Measurements from ENCODE around the gene EDN2. TPM values are rescaled to one million over a fixed set of nuclear protein-coding genes. Genes with fewer than 3 reads are reported as not detected.

Gene EDN2
- total RNA-seq, 1 experiment from 2014 or later: 0.55 TPM

DNA sequence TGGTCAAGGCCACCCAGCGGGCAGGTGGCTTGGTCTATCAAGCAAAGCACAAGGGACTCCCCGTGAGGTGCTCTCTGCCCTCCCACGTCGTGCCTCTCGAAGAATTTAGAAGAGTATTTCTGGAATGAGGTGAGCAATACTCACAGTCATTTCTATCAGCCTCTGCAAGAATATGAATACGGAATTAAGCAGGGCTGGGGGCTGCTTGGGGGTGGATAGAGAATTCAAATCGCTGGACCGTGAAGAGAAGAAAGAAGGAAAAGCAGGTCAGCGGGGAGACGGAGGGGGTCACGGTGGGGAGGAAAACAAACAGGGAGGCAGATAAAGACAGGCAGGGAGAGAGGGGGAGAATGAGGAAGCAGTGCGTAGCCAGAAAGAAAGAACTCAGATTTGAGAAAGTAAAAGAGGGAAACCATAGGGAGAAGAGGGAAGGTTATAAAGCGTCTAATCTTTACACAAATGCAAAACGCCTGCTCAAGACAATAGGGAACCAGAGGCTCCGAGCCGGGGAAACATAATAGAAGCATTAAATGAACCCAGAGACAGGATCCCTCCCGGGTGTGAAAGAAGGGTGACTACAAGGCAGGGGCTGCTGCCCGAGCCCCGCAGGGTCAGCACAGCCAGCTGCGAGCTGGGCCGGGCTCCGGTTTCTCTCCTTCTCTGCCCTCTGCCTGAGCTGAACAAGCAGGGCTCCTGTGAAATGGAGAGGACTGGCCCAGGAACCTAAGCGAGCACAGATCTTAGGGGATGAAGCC, 2.1 kb upstream of the EDN2 start:
- no peaks in the 10 kb centered on the region; the same call in 1 of the 2 replicates for H3K27me3 ChIP-seq (ENCODE audit: control insufficient read depth, insufficient read depth, low read length)
- no peak overlapping the region for H3K4me3 ChIP-seq (ENCODE audit: insufficient read depth, low read depth, low read length)
- DNase-seq: peak; percentile 84
- H3K36me3 ChIP-seq (replicated peaks; ENCODE audit: control insufficient read depth, insufficient read depth, low read length): no peaks in the 10 kb centered on the region

DNA sequence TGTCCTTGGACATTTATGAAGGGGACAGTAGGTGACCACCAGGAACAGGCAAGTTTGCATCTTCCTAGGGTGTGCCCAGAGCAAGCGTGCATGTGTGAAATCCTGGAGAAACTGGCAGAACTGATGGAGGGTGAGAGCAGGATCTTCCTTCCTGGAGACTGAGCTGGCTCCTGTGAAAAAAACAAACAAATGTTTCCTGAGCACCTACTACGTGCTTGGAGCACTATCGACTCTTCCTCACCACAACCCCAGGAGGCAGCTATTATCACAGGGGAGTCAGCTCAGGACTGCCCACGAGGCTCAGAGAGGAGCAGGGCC, 1.5 kb upstream of the EDN2 start:
- no peaks in the 10 kb centered on the region for H3K36me3 ChIP-seq (replicated peaks; ENCODE audit: control insufficient read depth, insufficient read depth, low read length)
- DNase-seq: no peak
- no peaks in the 10 kb centered on the region; the same call in 1 of the 2 replicates for H3K27me3 ChIP-seq (ENCODE audit: control insufficient read depth, insufficient read depth, low read length)
- H3K4me3 ChIP-seq (ENCODE audit: insufficient read depth, low read depth, low read length): no peak overlapping the region

DNA sequence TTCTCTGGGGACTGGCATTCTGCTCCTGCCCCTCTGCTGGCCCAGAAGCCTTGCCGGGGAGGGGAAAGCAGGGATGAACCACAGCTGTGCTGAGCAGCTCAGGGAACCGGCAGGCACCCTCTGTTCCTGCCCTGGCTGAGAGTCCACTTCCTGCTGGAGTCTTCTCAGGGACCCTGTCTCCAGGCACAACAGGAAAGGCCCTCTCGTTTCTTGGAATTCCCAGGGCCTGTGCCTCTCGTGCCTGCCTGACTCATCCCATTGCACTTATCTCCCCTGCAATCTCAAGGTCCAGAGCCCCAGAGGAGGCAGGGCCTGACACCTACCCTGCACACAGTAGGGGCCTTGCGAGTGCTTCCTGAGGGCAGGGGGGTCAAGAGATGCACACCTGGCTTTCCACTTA, 1.1 kb upstream of the EDN2 start:
- H3K4me3 ChIP-seq (ENCODE audit: insufficient read depth, low read depth, low read length): no peak overlapping the region
- DNase-seq: no peak
- H3K27me3 ChIP-seq (ENCODE audit: control insufficient read depth, insufficient read depth, low read length): no peaks in the 10 kb centered on the region; the same call in 1 of the 2 replicates
- H3K36me3 ChIP-seq (replicated peaks; ENCODE audit: control insufficient read depth, insufficient read depth, low read length): no peaks in the 10 kb centered on the region

DNA sequence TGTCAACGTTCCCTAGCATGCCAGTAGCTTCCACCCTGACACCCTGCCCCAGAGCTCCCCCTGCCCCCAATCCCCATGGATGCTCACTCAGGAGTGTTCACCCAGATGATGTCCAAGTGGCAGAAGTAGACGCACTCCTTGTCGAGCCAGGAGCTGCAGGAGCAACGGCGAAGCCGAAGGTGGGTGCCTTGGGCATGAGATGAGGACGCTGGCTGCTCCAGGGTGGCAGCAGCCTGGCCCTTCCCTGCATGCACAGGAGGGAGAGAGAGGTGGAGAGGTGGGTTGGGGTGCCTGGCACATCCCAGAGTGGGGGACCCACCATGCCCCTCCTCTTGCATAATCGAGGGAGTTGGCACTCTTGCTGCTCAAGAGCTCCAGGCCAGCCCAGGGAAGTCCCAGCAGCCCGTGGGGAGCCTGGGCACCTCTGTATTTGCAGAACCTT, 502 bp downstream of the EDN2 start:
- Histone ChIP-seq H3K36me3 (replicated peaks; ENCODE audit: control insufficient read depth, insufficient read depth, low read length) (no peaks in the 10 kb centered on the region), H3K4me3 (ENCODE audit: insufficient read depth, low read depth, low read length) (no peak overlapping the region), H3K27me3 (ENCODE audit: control insufficient read depth, insufficient read depth, low read length) (no peaks in the 10 kb centered on the region; the same call in 1 of the 2 replicates)
- no peak for DNase-seq

DNA sequence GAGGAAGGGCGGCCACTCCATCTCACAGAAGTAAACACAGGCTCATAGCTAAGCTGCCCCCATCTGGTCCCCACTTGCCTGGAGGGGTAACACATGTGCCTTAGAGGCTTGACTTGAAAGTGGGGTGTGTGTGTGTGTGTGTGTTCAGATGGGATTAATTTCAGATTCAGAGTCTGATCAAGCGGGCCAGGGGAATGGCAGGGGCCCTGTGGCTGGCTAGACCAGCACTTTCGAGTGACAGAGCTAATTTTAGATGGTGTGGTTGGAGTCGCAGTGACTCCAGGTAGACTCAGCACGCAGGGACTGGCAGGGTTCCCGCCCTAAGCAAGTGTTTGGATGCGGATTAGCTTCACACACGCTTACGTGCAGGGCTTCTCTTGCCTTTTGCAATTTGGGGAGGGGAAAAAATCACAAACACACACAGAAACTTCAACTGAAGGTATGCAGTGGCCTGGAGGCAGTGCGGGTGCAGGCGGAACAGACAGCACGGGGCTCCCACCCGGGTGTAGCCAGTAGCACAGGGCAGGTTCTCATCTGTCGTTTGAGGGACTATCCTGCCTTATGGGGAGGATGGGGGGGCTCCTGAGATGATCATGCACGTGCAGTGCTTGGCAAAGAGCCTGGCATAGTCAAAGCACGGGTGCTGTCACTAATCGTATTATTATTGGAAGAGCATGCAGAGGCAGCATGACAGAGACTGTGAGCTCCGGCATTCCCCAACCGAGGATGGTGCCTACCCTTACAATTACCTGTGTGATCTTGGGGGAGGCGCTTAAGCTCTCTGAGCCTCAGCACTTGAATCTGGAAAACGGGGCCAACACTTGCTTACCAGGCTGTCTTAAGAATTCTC, 1.3 kb downstream of the EDN2 start:
- Histone ChIP-seq H3K36me3 (replicated peaks; ENCODE audit: control insufficient read depth, insufficient read depth, low read length) (no peaks in the 10 kb centered on the region), H3K27me3 (ENCODE audit: control insufficient read depth, insufficient read depth, low read length) (no peaks in the 10 kb centered on the region; the same call in 1 of the 2 replicates), H3K4me3 (ENCODE audit: insufficient read depth, low read depth, low read length) (no peak overlapping the region)
- no peak for DNase-seq

DNA sequence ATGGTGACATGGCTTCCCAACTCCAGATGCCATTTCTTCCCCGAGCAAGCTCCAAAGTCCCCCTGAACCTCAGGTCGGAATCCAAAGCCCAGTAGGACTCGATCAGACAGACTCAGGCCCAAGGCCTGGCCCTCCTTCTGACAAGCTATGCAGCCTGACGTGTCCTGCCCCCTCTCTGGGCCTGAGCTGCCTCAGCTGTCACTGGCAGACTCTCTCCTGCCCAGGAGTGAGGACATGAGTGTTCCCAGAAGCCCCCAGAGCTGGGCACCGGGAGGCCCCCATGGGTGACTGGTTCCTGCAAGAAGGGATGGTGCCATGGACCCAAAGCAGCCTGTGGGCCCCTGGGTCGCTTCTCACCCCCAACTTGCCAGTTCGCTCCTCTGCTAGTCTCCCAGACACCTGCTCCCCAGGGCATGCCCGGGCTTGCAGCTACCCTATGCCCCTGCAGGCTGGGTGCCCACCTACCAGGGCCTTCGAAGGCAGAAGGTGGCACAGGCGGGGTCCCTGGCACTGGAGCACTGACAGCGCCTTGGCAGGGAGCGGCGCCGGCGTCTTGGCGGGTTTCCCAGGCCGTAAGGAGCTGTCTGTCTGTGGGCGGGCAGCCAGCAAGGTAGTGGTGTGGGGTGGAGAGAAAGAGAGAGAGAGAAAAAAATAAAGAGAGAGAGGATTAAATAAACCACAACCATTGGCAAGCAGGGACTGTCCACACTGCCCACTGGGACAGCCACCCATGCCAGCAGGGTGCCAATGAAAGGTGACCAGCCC, 2.3 kb downstream of the EDN2 start:
- no peak for DNase-seq
- no peaks in the 10 kb centered on the region for H3K36me3 ChIP-seq (replicated peaks; ENCODE audit: control insufficient read depth, insufficient read depth, low read length)
- no peak overlapping the region for H3K4me3 ChIP-seq (ENCODE audit: insufficient read depth, low read depth, low read length)
- H3K27me3 ChIP-seq (ENCODE audit: control insufficient read depth, insufficient read depth, low read length): no peaks in the 10 kb centered on the region

DNA sequence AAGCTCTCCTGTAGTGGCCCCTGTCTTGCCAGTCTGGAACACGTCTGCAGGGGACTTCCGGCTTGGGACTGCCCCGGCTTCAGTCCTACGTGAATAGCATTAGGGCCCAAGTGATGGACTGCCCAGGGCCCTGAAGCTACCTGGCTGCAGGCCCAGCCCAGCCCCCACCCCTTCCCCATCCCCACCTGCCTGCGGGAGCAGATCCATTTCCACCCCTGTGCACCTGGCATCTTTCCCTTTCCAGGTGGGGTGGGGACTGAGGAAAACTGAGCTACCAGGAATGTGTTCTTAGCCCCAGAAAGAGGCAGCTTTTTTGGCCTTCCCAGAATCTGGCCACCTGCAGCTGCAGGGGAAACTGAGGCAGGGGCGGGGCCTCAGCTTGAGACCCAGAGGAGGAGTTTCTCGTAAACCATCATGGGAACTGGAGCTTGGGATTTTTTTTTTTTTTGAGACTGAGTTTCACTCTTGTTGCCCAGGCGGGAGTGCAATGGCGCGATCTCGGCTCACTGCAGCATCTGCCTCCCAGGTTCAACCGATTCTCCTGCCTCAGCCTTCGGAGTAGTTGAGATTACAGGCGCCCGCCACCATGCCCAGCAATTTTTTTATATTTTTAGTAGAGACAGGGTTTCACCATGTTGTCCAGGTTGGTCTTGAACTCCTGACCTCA, 3.2 kb downstream of the EDN2 start:
- Histone ChIP-seq H3K36me3 (replicated peaks; ENCODE audit: control insufficient read depth, insufficient read depth, low read length) (no peaks in the 10 kb centered on the region), H3K4me3 (ENCODE audit: insufficient read depth, low read depth, low read length) (no peak overlapping the region), H3K27me3 (ENCODE audit: control insufficient read depth, insufficient read depth, low read length) (no peaks in the 10 kb centered on the region)
- no peak for DNase-seq

DNA sequence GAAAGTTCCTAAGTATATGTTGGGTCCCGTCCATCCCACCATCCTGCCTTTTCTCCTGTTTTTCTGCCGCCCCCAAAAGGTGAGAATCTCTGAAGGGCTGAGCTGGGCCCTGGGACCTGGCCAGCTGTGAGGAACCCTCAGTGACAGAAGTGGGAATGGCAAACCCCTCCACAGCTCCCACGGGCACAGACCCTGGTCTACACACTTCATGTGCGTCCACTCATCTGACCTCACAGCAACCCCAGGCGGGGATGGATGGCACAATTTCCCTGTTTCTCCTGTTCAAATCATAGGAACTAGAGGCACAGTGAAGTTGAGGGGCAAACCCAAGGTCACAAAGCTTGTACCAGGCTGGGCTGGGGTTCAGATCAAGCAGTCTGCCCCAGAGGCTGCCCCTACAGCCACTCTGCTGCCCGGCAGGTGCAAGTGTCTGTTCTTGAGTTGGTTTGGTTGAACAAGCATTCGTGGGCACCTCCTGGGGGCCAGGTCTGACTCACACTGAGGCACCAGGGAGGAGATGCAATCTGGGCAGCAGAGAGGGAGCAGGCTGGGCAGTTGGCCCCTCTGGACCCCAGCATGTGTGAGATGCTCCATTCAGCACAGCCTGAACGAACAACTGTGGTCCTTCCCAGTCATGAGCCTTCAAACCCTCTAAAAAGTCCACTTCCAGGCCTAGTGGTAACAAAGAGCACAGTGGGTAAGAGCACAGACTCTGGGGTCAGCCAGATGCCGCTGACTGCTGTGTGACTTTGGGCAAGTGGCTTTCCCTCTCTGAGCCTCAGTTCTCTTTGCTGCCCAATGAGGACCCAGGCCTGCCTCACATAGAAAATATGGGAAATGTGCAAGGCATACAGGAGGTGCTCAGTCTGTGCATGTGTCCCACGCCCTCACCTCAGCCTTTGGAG, 4.0 kb downstream of the EDN2 start:
- no peaks in the 10 kb centered on the region for H3K36me3 ChIP-seq (replicated peaks; ENCODE audit: control insufficient read depth, insufficient read depth, low read length)
- H3K4me3 ChIP-seq (ENCODE audit: insufficient read depth, low read depth, low read length): no peak overlapping the region

DNA sequence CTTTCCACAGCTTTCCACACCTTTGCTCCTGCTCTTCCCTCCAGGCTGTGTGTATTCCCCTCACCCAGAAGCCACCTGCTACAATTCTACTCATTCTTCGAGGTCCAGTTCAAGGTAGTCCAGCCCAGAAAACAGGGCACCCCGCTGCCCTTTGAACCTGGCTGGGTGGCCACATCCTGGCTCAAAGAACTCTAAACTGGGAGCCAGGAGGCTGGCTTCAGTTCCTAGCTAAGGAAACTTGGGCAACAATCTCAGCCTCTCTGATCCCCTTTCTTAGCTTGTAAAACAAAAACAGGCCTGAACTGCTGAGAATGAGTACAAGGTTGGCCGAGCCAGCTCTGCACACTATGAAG, 4.7 kb downstream of the EDN2 start:
- no peaks in the 10 kb centered on the region for H3K27me3 ChIP-seq (ENCODE audit: control insufficient read depth, insufficient read depth, low read length)
- DNase-seq: no peak

More for the DNA sequence above, 4.0 kb downstream of the EDN2 start:
- no peak for DNase-seq
- no peaks in the 10 kb centered on the region for H3K27me3 ChIP-seq (ENCODE audit: control insufficient read depth, insufficient read depth, low read length)

DNA sequence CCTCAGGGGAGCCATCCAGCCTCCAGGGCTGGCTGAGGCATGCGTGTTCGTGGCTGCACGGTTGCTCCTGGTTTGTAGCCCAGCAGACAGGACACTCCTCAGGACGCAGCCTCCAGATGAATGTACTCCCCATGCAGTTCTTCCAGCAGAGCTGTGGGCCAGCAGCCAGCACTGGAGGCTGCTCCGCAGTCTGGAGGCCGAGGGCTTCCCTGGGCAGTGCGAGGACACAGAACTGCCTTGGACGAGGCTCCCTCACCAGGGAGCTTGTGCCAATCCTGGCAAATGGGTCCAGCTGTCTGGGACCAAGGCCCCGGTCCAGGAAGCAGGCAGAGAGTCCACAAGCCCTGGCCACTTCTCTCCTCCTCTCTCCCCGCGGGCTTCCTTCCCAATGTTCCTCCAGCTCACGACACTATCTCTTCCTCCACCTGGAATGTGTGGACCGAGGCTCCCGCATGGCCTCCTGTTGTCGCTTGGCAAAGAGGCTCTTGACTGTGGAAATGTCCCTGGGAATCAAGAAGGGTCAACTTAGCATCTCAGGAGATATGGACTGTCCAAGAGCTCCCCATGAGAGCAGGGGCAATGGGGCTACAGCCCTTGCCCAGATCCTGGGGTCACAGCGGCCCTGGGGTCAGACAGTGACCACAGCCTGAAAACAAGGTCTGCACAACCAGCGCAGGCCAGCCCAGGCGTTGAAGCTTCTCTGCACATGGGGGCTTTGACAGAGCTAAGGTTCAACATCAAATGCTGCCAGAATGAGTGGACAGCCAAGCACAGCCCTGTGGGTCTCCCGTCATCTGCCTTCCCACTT, 5.3 kb downstream of the EDN2 start:
- no peak for DNase-seq
- no peak overlapping the region for H3K4me3 ChIP-seq (ENCODE audit: insufficient read depth, low read depth, low read length)
- H3K36me3 ChIP-seq (replicated peaks; ENCODE audit: control insufficient read depth, insufficient read depth, low read length): no peaks in the 10 kb centered on the region
- no peaks in the 10 kb centered on the region for H3K27me3 ChIP-seq (ENCODE audit: control insufficient read depth, insufficient read depth, low read length)

More for the DNA sequence above, 4.7 kb downstream of the EDN2 start:
- H3K4me3 ChIP-seq (ENCODE audit: insufficient read depth, low read depth, low read length): no peak overlapping the region
- no peaks in the 10 kb centered on the region for H3K36me3 ChIP-seq (replicated peaks; ENCODE audit: control insufficient read depth, insufficient read depth, low read length)

DNA sequence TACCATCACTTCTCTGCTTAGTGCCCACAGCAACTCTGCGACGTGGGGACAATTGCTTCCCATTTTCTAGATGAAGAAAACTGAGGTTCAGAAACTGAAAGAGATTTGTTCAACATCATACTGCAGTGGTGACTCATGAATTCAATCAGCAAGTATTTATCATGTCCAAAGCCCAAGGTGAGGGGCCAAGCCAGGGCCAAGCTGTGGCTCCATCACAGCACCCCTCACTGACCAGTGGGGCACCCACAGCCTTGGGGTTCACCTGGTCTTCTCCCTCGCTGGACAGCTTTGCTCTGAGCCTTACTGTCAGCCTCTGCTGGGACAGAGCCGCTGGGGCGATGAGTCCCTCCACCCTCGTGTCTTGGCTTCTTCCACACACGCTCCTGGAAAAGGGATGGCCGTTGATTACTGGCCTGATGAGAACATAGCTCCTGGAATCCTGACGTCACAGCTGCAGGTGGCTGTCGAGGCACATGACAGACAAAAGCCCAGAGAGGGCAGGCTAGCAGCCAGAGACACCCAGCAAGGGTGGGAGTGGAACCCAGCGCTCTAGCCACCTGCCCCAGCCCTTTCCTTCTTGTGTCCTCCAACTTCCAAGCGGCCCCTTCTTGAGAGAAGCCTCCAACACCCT, 6.2 kb downstream of the EDN2 start:
- DNase-seq: no peak
- no peak overlapping the region for H3K4me3 ChIP-seq (ENCODE audit: insufficient read depth, low read depth, low read length)
- H3K36me3 ChIP-seq (replicated peaks; ENCODE audit: control insufficient read depth, insufficient read depth, low read length): no peaks in the 10 kb centered on the region
- no peaks in the 10 kb centered on the region for H3K27me3 ChIP-seq (ENCODE audit: control insufficient read depth, insufficient read depth, low read length)

DNA sequence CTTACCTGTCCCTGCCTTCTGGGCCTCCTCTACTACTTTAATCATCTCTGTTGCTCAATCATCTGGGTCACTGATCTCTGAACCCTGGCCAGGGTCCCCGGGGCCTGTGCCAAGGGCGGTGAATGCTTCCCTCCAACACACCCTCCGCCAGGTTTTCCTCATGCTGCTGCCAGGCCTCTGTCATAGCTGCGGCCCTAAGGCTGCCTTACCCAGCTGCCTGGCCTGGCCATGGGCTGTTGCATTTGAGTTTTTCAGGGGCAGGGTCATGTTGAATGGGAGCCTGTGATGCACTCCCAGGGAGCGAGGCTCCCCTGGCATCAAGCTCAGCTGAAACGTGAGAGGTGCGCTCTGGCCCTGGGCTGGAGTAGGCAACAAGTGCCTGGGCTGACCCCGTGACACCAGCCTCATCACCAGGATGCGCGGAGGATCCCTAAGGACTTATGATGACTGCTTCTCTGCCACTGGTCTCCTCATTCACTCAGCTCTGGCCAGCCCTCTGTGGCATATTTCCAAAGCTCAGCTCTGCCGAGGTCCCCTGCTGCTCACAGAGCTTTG, 7.6 kb downstream of the EDN2 start:
- H3K36me3 ChIP-seq (replicated peaks; ENCODE audit: control insufficient read depth, insufficient read depth, low read length): no peaks in the 10 kb centered on the region
- H3K4me3 ChIP-seq (ENCODE audit: insufficient read depth, low read depth, low read length): no peak overlapping the region
- no peaks in the 10 kb centered on the region for H3K27me3 ChIP-seq (ENCODE audit: control insufficient read depth, insufficient read depth, low read length)
- no peak for DNase-seq
